ENCODE results near the gene PATJ. TPM values are rescaled to one million over a fixed set of nuclear protein-coding genes. Genes with fewer than 3 reads are reported as not detected.

PATJ gene
- total RNA-seq, 2 experiments from 2014 or later, result 6.8 to 13.7 TPM

DNA sequence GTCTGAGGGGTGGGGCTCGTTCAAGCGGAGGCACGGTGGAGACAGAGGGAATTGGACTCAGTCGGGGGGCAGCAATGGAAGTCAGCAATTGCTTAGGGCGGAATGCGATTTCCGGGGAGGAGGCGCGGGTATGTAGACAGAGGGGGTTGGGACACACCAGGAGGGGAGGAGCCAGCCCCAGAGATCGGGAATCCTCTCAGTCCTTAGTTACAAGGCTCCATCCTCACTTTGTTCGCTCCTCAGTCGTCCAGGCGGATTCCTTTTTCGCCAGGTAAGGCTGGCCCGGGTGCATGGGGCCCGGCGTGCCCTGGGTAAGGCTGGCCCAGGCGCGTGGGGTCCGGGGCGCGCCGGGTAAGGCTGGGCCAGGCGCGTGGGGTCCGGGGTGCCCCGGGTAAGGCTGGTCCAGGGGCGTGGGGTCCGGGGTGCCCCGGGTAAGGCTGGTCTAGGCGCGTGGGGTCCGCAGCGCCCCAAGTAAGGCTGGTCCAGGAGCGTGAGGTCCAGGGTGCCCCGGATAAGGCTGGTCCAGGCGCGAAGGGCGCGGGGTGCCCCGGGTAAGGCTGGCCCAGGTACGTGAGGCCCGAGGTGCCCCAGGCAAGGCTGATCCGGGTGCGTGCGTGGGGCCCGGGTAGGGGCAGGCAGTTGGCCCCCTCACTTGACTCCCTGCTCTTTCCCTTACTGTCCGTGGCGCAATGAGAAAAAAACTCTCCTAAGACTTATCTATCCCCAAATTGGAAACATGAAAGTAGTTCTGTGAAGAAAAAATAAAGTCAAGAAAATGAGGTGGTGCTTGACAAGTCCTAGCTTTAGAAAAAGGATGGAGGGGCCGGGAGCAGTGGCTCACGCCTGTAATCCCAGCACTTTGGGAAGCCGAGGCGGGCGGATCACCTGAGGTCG lies 452.6 kb downstream of the PATJ start, which contains the start of gene L1TD1:
TSS of gene L1TD1 (plus strand) at position 199 of the 894 bp plus-strand sequence. CDS start 11,780 bp downstream, outside the sequence.
- no peak within 1 kb of the TSS for H3K4me3 Mint-ChIP-seq
- CTCF ChIA-PET, result no interaction called here
- ATAC-seq (no peak), DNase-seq (no peak)
- no peak within 1 kb of the TSS for H3K27ac Mint-ChIP-seq
- peaks cover 34% of the 10 kb centered on the region for H3K27me3 Mint-ChIP-seq
- no peaks in the 10 kb centered on the region for H3K9me3 Mint-ChIP-seq (ENCODE audit: low read depth)
- peaks cover 3% of the 10 kb centered on the region for H3K36me3 Mint-ChIP-seq
- H3K4me1 Mint-ChIP-seq, result no peaks in the 10 kb centered on the region

DNA sequence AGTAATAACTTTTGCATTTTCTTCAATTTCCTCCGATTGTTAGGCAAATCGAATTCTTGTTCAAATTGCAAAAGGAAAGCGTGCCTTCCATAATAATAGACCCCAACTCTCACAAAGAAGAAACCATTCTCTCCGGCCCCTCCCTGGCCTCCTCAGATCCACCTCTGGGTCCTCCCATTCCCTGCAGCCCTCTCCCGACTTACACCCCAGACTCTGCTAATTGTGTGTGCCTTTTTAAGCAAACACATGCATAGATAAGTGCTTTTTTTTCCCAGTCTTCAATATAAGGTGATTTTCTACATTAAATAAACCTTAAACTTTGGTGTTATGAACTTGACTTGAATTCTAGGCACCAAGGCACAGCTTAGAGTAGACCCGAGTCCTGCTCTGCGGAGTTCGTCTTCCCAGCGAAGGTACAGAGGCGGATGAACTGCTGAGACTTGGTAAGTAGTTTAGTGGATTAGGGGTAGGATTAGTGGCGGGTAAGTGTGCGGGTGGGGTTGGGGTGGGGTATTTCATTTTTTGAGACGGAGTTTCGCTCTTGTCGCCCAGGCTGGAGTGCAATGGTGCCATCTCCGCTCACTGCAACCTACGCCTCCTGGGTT lies 453.9 kb downstream of the PATJ start:
- CTCF ChIA-PET, result interaction anchor here (0.5 kb wide), 1 partner anchor 20 kb away, joined by 3 read pairs; no protein-coding TSS in a partner anchor
- H3K9me3 Mint-ChIP-seq (ENCODE audit: low read depth), result no peaks in the 10 kb centered on the region
- no peak overlapping the region for H3K27ac Mint-ChIP-seq
- DNase-seq, result no peak
- peaks cover 34% of the 10 kb centered on the region for H3K27me3 Mint-ChIP-seq
- H3K4me3 Mint-ChIP-seq, result no peak overlapping the region
- H3K36me3 Mint-ChIP-seq, result peaks cover 3% of the 10 kb centered on the region
- no peaks in the 10 kb centered on the region for H3K4me1 Mint-ChIP-seq
- ATAC-seq, result no peak

DNA sequence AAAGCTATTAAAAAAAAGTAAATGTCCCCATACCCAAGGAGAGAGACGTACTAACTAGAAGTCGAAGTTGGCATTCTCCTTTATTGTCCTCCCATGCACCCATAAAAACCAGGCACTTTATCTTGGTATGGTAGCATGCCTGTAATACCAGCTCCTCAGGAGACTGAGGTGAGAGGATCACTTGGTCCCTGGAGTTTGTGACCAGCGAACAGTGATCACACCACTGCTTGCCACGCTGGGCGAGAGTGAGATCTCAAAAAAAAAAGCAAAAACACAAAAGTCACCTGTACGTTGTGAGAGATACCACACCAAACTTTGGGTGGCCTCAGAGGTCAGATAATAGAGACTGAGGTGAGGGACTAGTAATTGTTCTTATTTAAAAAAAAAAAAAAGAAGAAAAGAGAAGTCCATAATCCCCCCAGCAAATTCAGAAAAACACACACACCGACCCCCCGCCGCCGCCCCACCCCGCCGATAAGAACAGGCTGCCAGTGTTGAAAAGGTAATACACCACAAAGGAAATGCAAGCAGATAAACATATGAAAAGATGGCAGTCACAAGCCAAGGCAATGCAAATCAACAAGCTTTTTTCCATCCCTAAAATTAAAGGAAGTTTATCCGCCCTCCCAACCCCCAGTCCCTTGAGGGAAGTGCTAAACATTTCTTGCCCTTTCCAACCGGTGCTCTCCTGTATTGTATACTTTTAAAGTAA lies 455.9 kb downstream of the PATJ start:
- no peak for DNase-seq
- no peak overlapping the region for H3K4me3 Mint-ChIP-seq
- no peaks in the 10 kb centered on the region for H3K4me1 Mint-ChIP-seq
- peaks cover 34% of the 10 kb centered on the region for H3K27me3 Mint-ChIP-seq
- H3K27ac Mint-ChIP-seq, result no peak overlapping the region
- H3K9me3 Mint-ChIP-seq (ENCODE audit: low read depth), result no peaks in the 10 kb centered on the region
- CTCF ChIA-PET, result interaction anchor here (0.7 kb wide), 1 partner anchor 23 kb away, joined by 3 read pairs; no protein-coding TSS in a partner anchor
- ATAC-seq, result no peak
- peaks cover 3% of the 10 kb centered on the region for H3K36me3 Mint-ChIP-seq

GRCh38 chr1:62198781-62199125 lies 456.5 kb downstream of the PATJ start:
- Mint-ChIP-seq H3K9me3 (ENCODE audit: low read depth) (no peaks in the 10 kb centered on the region), H3K27me3 (peaks cover 30% of the 10 kb centered on the region), H3K36me3 (peaks cover 3% of the 10 kb centered on the region), H3K4me1 (no peaks in the 10 kb centered on the region), H3K4me3 (no peak overlapping the region), H3K27ac (no peak overlapping the region)
- DNase-seq (no peak), ATAC-seq (no peak)
- CTCF ChIA-PET, result no interaction called here

GRCh38 chr1:62207187-62207586 lies 464.9 kb downstream of the PATJ start:
- peaks cover 12% of the 10 kb centered on the region for H3K9me3 Mint-ChIP-seq (ENCODE audit: low read depth)
- CTCF ChIA-PET, result no interaction called here
- H3K4me3 Mint-ChIP-seq, result no peak overlapping the region

GRCh38 chr1:62208087-62208486 lies 465.8 kb downstream of the PATJ start:
- no peak overlapping the region for H3K4me3 Mint-ChIP-seq
- H3K9me3 Mint-ChIP-seq (ENCODE audit: low read depth), result peaks cover 12% of the 10 kb centered on the region
- CTCF ChIA-PET, result no interaction called here
- no peak for ATAC-seq
- peaks cover 3% of the 10 kb centered on the region for H3K36me3 Mint-ChIP-seq
- no peak for DNase-seq
- peaks cover 9% of the 10 kb centered on the region for H3K27me3 Mint-ChIP-seq
- no peak overlapping the region for H3K27ac Mint-ChIP-seq
- H3K4me1 Mint-ChIP-seq, result peaks cover 6% of the 10 kb centered on the region

More at GRCh38 chr1:62207187-62207586, 464.9 kb downstream of the PATJ start:
- H3K36me3 Mint-ChIP-seq, result peaks cover 3% of the 10 kb centered on the region
- H3K27me3 Mint-ChIP-seq, result peaks cover 9% of the 10 kb centered on the region
- H3K27ac Mint-ChIP-seq, result no peak overlapping the region
- DNase-seq (no peak), ATAC-seq (no peak)
- H3K4me1 Mint-ChIP-seq, result peaks cover 6% of the 10 kb centered on the region

GRCh38 chr1:62208970-62209369 lies 466.7 kb downstream of the PATJ start:
- DNase-seq, result no peak
- H3K27me3 Mint-ChIP-seq, result peaks cover 9% of the 10 kb centered on the region
- CTCF ChIA-PET, result no interaction called here
- peaks cover 12% of the 10 kb centered on the region for H3K9me3 Mint-ChIP-seq (ENCODE audit: low read depth)
- no peak for ATAC-seq
- peaks cover 3% of the 10 kb centered on the region for H3K36me3 Mint-ChIP-seq
- H3K4me3 Mint-ChIP-seq, result no peak overlapping the region
- no peak overlapping the region for H3K27ac Mint-ChIP-seq
- H3K4me1 Mint-ChIP-seq, result peaks cover 6% of the 10 kb centered on the region

DNA sequence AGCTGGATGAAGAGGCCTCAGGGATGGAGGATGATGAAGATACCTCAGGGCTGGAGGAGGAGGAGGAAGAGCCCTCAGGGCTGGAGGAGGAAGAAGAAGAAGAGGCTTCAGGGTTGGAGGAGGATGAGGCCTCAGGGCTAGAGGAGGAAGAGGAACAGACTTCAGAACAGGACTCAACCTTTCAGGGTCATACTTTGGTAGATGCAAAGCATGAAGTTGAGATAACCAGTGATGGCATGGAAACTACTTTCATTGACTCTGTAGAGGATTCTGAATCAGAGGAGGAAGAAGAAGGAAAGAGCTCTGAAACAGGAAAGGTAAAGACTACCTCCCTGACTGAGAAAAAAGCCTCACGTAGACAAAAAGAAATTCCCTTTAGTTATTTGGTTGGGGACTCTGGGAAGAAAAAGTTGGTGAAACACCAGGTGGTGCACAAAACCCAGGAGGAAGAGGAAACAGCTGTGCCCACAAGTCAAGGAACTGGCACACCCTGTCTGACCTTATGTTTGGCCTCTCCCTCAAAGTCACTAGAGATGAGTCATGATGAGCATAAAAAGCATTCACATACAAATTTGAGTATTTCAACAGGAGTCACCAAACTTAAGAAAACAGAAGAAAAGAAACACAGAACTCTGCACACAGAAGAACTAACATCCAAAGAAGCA lies 467.8 kb downstream of the PATJ start:
- ATAC-seq (no peak), DNase-seq (no peak)
- Mint-ChIP-seq H3K4me3 (no peak overlapping the region), H3K4me1 (peaks cover 6% of the 10 kb centered on the region), H3K27me3 (peaks cover 9% of the 10 kb centered on the region), H3K27ac (no peak overlapping the region), H3K9me3 (ENCODE audit: low read depth) (peaks cover 12% of the 10 kb centered on the region), H3K36me3 (peaks cover 3% of the 10 kb centered on the region)
- CTCF ChIA-PET, result no interaction called here

DNA sequence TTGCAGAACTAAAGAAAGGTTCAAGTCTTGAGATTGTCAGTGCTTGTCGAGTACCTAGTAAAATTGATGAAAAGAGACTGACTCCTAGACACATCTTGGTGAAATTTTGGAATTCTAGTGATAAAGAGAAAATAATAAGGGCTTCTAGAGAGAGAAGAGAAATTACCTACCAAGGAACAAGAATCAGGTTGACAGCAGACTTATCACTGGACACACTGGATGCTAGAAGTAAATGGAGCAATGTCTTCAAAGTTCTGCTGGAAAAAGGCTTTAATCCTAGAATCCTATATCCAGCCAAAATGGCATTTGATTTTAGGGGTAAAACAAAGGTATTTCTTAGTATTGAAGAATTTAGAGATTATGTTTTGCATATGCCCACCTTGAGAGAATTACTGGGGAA lies 468.7 kb downstream of the PATJ start:
- peaks cover 6% of the 10 kb centered on the region for H3K4me1 Mint-ChIP-seq
- no peak for DNase-seq
- H3K9me3 Mint-ChIP-seq (ENCODE audit: low read depth), result peaks cover 12% of the 10 kb centered on the region
- no peak for ATAC-seq
- no peak overlapping the region for H3K27ac Mint-ChIP-seq
- H3K4me3 Mint-ChIP-seq, result no peak overlapping the region
- CTCF ChIA-PET, result no interaction called here
- peaks cover 9% of the 10 kb centered on the region for H3K27me3 Mint-ChIP-seq
- peaks cover 3% of the 10 kb centered on the region for H3K36me3 Mint-ChIP-seq

- Mint-ChIP-seq H3K27me3 (peaks cover 3% of the 10 kb centered on the region), H3K4me3 (no peak overlapping the region), H3K9me3 (ENCODE audit: low read depth) (peaks cover 9% of the 10 kb centered on the region), H3K36me3 (peaks cover 3% of the 10 kb centered on the region), H3K4me1 (peaks cover 6% of the 10 kb centered on the region), H3K27ac (no peak overlapping the region)
- ATAC-seq (no peak), DNase-seq (no peak)
- CTCF ChIA-PET, result interaction anchor here (0.6 kb wide), 1 partner anchor 122 kb away, joined by 4 read pairs; no protein-coding TSS in a partner anchor
Measured at GRCh38 chr1:62212411-62212810, 470.1 kb downstream of the PATJ start.

GRCh38 chr1:62213075-62213914 lies 471.0 kb downstream of the PATJ start:
- DNase-seq, result no peak
- Mint-ChIP-seq H3K9me3 (ENCODE audit: low read depth) (peaks cover 9% of the 10 kb centered on the region), H3K27me3 (peaks cover 3% of the 10 kb centered on the region), H3K27ac (no peak overlapping the region), H3K36me3 (peaks cover 3% of the 10 kb centered on the region), H3K4me3 (no peak overlapping the region), H3K4me1 (peaks cover 6% of the 10 kb centered on the region)
- no peak for ATAC-seq
- CTCF ChIA-PET, result no interaction called here

- H3K9me3 Mint-ChIP-seq (ENCODE audit: low read depth), result no peaks in the 10 kb centered on the region
- CTCF ChIA-PET, result no interaction called here
- H3K27ac Mint-ChIP-seq, result no peak overlapping the region
- no peak for DNase-seq
- no peaks in the 10 kb centered on the region for H3K4me1 Mint-ChIP-seq
- no peak overlapping the region for H3K4me3 Mint-ChIP-seq
- no peaks in the 10 kb centered on the region for H3K27me3 Mint-ChIP-seq
- no peaks in the 10 kb centered on the region for H3K36me3 Mint-ChIP-seq
- no peak for ATAC-seq
Measured at GRCh38 chr1:62218604-62219003, 476.3 kb downstream of the PATJ start.

Measured in activated CD8-positive, alpha-beta memory T cell treated with anti-CD3 and anti-CD28 coated beads, Interleukin-2, amount 10 ng/mL, durations not matched to agents 7 days and 5 days (primary cell).